NB4 (cell line): ENCODE data around the gene MYO16.
"Not testable (repeated sequence)": the region's sequence is repeated elsewhere in the genome, so short reads cannot be mapped to it uniquely, and the experiment has no call there.

Source experiments
- DNase-seq: peaks from one replicate; pipeline ENCODE4 v3.0.0; 2010; ENCODE audit warnings: low read depth
- H3K4me3 ChIP-seq: one replicate; pipeline ENCODE4 v1.5.1; 2011; ENCODE audit warnings: mild to moderate bottlenecking, low read depth, low read length, moderate library complexity
- MAX ChIP-seq: IDR thresholded peaks from 2 replicates; pipeline ENCODE4 v1.6.1; 2011; ENCODE audit warnings: low read depth, low read length
- MYC ChIP-seq: IDR thresholded peaks from 2 replicates; pipeline ENCODE4 v1.6.1; 2011; ENCODE audit warnings: low read depth, low read length
- POLR2A ChIP-seq: IDR thresholded peaks from 2 replicates; pipeline ENCODE4 v1.6.1; 2011; ENCODE audit warnings: mild to moderate bottlenecking; ENCODE audit not compliant: insufficient read length; ENCODE audit errors: extremely low read depth
- TF ChIP-seq, protein P1 (sequence below): IDR thresholded peaks from one replicate; pipeline ENCODE4 v1.5.1; 2012; ENCODE audit warnings: low read depth, low read length

Gene MYO16

DNA sequence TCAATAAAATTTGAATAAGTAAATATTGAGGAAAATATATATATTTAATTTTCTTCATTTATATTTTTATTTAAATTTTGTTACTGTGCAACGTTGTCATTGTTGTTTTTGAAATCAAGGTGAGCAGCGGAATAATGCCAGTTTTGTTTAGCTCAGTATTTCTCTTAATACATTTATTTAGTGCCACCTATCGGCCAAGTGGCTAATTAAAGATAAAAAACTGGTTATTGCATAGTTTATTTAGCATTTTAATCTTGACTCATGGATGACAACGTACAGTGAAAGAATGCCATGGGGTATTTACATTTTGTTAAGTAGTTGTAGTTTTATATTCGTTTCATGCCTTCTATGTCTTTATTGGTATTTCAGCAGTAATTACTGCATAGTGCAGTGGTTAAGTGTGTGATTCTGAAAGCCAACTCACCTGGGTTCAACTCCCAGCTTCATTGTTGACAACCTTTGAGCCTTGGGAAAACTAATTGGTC is 265.9 kb downstream of the MYO16 start:
- no peak for TF ChIP-seq POLR2A
- TF ChIP-seq, protein P1, sequence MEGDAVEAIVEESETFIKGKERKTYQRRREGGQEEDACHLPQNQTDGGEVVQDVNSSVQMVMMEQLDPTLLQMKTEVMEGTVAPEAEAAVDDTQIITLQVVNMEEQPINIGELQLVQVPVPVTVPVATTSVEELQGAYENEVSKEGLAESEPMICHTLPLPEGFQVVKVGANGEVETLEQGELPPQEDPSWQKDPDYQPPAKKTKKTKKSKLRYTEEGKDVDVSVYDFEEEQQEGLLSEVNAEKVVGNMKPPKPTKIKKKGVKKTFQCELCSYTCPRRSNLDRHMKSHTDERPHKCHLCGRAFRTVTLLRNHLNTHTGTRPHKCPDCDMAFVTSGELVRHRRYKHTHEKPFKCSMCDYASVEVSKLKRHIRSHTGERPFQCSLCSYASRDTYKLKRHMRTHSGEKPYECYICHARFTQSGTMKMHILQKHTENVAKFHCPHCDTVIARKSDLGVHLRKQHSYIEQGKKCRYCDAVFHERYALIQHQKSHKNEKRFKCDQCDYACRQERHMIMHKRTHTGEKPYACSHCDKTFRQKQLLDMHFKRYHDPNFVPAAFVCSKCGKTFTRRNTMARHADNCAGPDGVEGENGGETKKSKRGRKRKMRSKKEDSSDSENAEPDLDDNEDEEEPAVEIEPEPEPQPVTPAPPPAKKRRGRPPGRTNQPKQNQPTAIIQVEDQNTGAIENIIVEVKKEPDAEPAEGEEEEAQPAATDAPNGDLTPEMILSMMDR, result peak; percentile 2
- peak; percentile 56 for DNase-seq
- no peak overlapping the region for H3K4me3 ChIP-seq

- TF ChIP-seq, protein P1, result no peak
- TF ChIP-seq MAX, result peak; percentile 58
- 0 out of 2 replicates have a peak, but pooled peaks have one; percentile 20 for TF ChIP-seq MYC
- DNase-seq, result peak; percentile 58
- peak overlapping the region; percentile 37 for H3K4me3 ChIP-seq
Measured at GRCh38 chr13:108897955-108898354, 268.5 kb downstream of the MYO16 start.

DNA sequence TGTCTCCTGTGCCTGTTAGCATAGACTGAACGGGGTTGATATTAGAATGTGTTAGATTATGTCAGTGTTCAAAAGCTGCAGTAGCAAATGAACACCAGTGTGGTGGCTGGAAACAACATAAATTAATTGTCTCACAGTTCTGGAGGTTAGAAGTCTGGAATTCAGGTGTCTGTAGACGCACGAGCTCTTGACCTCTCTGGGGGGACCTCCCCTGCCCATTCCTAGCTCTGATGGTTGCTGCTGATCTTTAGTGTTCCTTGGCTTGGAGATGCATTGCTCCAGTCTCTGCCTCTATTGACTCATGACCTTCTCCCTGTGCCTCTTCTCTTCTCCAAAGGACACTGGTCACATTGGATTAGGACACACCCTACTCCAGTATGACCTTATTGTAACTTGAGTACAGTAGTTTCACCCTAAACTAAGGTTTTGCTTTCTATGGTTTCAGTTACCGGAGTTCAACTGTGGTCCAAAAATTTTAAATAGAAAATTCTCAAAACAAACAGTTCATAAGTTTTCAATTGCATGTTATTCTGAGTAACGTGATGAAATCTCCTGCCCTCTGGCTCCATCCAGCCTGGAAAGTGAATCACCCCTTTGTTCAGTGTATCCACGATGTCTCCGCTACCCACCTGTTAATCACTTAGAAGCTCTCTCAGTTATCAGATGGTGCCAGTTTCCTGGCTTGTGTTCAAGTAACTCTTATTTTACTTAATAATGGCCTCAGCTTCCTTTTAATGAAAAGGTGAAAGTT is 273.2 kb downstream of the MYO16 start:
- TF ChIP-seq MYC, result no peak
- TF ChIP-seq POLR2A, result no peak
- TF ChIP-seq, protein P1, result no peak
- TF ChIP-seq MAX, result no peak
- no peak for DNase-seq
- no peak overlapping the region for H3K4me3 ChIP-seq

DNA sequence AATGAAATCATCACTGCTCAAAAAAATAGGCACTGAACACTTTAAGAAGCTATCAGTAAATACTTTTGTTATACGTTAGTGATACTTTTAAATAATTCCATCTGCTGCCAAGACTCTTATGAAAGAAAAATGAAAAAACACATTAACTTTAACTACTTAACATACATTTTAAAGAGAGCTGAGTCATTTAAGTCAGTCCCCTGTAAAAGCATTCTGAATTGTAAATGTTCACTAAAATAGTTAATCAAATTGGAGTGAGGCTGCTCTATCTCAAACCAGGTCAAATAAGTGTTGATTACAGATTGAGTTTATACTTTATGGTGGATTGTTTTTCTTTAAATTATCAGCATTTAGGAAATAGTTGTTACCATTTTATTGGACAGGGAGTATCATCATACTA is 274.2 kb downstream of the MYO16 start:
- no peak for DNase-seq
- no peak overlapping the region for H3K4me3 ChIP-seq
- TF ChIP-seq MAX (no peak), MYC (no peak), POLR2A (no peak)
- TF ChIP-seq, protein P1, result no peak

GRCh38 chr13:108911807-108912206 is 282.4 kb downstream of the MYO16 start:
- H3K4me3 ChIP-seq, result no peak overlapping the region
- TF ChIP-seq, protein P1, result no peak
- TF ChIP-seq MYC (no peak), POLR2A (no peak), MAX (no peak)
- DNase-seq, result no peak

DNA sequence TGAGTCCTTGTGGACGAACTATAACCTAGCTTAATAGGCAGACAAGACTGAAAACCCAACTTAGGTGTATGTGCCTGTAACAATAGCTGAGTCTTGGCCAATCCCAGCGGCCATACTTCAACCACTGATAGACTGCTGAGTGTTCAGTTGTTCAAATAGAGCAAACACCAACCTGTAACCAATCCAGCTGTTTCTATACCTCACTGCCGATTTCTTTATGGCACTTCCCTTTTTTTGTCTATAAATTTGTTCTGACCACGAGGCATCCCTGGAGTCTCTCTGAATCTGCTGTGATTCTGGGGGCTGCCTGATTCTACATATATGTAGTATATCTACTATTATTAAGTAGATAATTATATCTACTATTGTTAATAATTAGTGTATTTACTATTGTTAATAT is 284.3 kb downstream of the MYO16 start:
- H3K4me3 ChIP-seq, result not testable (repeated sequence)
- DNase-seq, result peak; percentile 48
